ENCODE data around the gene ACER3. TPM values are rescaled to one million over a fixed set of nuclear protein-coding genes. Genes with fewer than 3 reads are reported as not detected.

ACER3 gene
- total and polyA plus RNA-seq, 8 donors = 2.0 to 13.2 (median 5.9) TPM

- Histone ChIP-seq H3K4me3 (no peak overlapping the region), H3K36me3 (no peaks in the 10 kb centered on the region), H3K27me3 (no peaks in the 10 kb centered on the region), H3K4me1 (no peaks in the 10 kb centered on the region), H3K9me3 (no peaks in the 10 kb centered on the region), H3K27ac (no peak overlapping the region)
- no peak for ATAC-seq
- no peak for DNase-seq
- intact Hi-C loops (cut with DNase I) = no loop called here
- no peak for TF ChIP-seq CTCF (IDR thresholded peaks at IDR 0.05)
- no peak for FAIRE-seq
Measured at GRCh38 chr11:76995081-76995576, 134.4 kb downstream of the ACER3 start.

- 92 to 94% methylated on average over 1 of the region's 1 CpG for WGBS, 2 donors
- no peaks in the 10 kb centered on the region for H3K4me1 ChIP-seq
- no peak for FAIRE-seq
- no peaks in the 10 kb centered on the region for H3K9me3 ChIP-seq
- no peak for DNase-seq
- intact Hi-C loops (cut with DNase I) = no loop called here
- no peaks in the 10 kb centered on the region for H3K36me3 ChIP-seq
- H3K4me3 ChIP-seq = no peak overlapping the region
- H3K27me3 ChIP-seq = no peaks in the 10 kb centered on the region
- H3K27ac ChIP-seq = no peak overlapping the region
- ATAC-seq = no peak
- no peak for TF ChIP-seq CTCF (IDR thresholded peaks at IDR 0.05)
Measured at GRCh38 chr11:76997512-76997911, 136.8 kb downstream of the ACER3 start.

GRCh38 chr11:76999597-76999996 lies 138.9 kb downstream of the ACER3 start:
- ATAC-seq (no peak), DNase-seq (no peak), FAIRE-seq (no peak)
- Histone ChIP-seq H3K27me3 (no peaks in the 10 kb centered on the region), H3K4me1 (no peaks in the 10 kb centered on the region), H3K27ac (no peak overlapping the region), H3K9me3 (no peaks in the 10 kb centered on the region), H3K36me3 (no peaks in the 10 kb centered on the region), H3K4me3 (no peak overlapping the region)
- intact Hi-C loops (cut with DNase I) = no loop called here
- 97 to 98% methylated on average over 1 of the region's 1 CpG for WGBS, 2 donors
- TF ChIP-seq CTCF (IDR thresholded peaks at IDR 0.05) = no peak

- 56 to 66% methylated on average over 1 of the region's 1 CpG for WGBS, 2 donors
- TF ChIP-seq CTCF (IDR thresholded peaks at IDR 0.05) = no peak
- Histone ChIP-seq H3K4me1 (no peaks in the 10 kb centered on the region), H3K9me3 (no peaks in the 10 kb centered on the region), H3K4me3 (no peak overlapping the region), H3K27me3 (no peaks in the 10 kb centered on the region), H3K27ac (no peak overlapping the region), H3K36me3 (no peaks in the 10 kb centered on the region)
- ATAC-seq (no peak), DNase-seq (no peak), FAIRE-seq (no peak)
- intact Hi-C loops (cut with DNase I) = no loop called here
Measured at GRCh38 chr11:77001613-77002012, 140.9 kb downstream of the ACER3 start.

- TF ChIP-seq CTCF (IDR thresholded peaks at IDR 0.05) = no peak
- Histone ChIP-seq H3K4me3 (no peak overlapping the region), H3K9me3 (no peaks in the 10 kb centered on the region), H3K27ac (no peak overlapping the region), H3K4me1 (no peaks in the 10 kb centered on the region), H3K36me3 (no peaks in the 10 kb centered on the region), H3K27me3 (no peaks in the 10 kb centered on the region)
- no peak for ATAC-seq
- no peak for FAIRE-seq
- no peak for DNase-seq
- 91 to 97% methylated on average over 2 of the region's 2 CpGs for WGBS, 2 donors
- intact Hi-C loops (cut with DNase I) = no loop called here
Measured at GRCh38 chr11:77002776-77003175, 142.1 kb downstream of the ACER3 start.
